H9 (cell line): ENCODE data around the gene KIAA0753. TPM values are rescaled to one million over a fixed set of nuclear protein-coding genes. Genes with fewer than 3 reads are reported as not detected.

Source experiments
- DNase-seq: peaks from one replicate; pipeline ENCODE4 v3.0.0-alpha.2; 2017
- H2AFZ ChIP-seq: one replicate; pipeline ENCODE4 v1.6.1; 2013; ENCODE audit warnings: mild to moderate bottlenecking, low read length, control low read depth, moderate library complexity
- H2AK5ac ChIP-seq: 2 replicates; pipeline ENCODE4 v1.6.1; 2013; ENCODE audit warnings: low read length, control low read depth, mixed read lengths; ENCODE audit not compliant: insufficient read length
- H2BK120ac ChIP-seq: one replicate; pipeline ENCODE4 v1.6.1; 2013; ENCODE audit warnings: low read depth, mild to moderate bottlenecking, low read length, control low read depth, inconsistent platforms; ENCODE audit not compliant: poor library complexity, severe bottlenecking
- H2BK12ac ChIP-seq: 2 replicates; pipeline ENCODE4 v1.6.1; 2013; ENCODE audit warnings: low read length, control low read depth, mixed read lengths, low read depth; ENCODE audit not compliant: insufficient read length
- H2BK15ac ChIP-seq: 2 replicates; pipeline ENCODE4 v1.6.1; 2013; ENCODE audit warnings: low read depth, low read length, control low read depth
- H2BK20ac ChIP-seq: one replicate; pipeline ENCODE4 v1.6.1; 2013; ENCODE audit warnings: low read depth, mild to moderate bottlenecking, low read length, control low read depth, inconsistent platforms; ENCODE audit not compliant: poor library complexity, severe bottlenecking
- H2BK5ac ChIP-seq: 2 replicates; pipeline ENCODE4 v1.6.1; 2013; ENCODE audit warnings: low read length, control low read depth, mixed read lengths; ENCODE audit not compliant: insufficient read length
- H3K14ac ChIP-seq: 2 replicates; pipeline ENCODE4 v1.6.1; 2013; ENCODE audit warnings: low read length, control low read depth; ENCODE audit not compliant: insufficient read depth
- H3K18ac ChIP-seq: 2 replicates; pipeline ENCODE4 v1.6.1; 2013; ENCODE audit warnings: low read depth, mild to moderate bottlenecking, mixed read lengths, low read length, control low read depth; ENCODE audit not compliant: insufficient read length
- H3K23ac ChIP-seq: 2 replicates; pipeline ENCODE4 v1.6.1; 2013; ENCODE audit warnings: low read length, control low read depth, mixed read lengths, low read depth; ENCODE audit not compliant: insufficient read length
- H3K23me2 ChIP-seq: 2 replicates; pipeline ENCODE4 v1.6.1; 2013; ENCODE audit warnings: low read depth, mild to moderate bottlenecking, mixed read lengths, low read length, control low read depth; ENCODE audit not compliant: insufficient read length, poor library complexity, severe bottlenecking
- H3K27ac ChIP-seq: 2 replicates; pipeline ENCODE4 v1.5.1; 2013; ENCODE audit warnings: low read length, control low read depth, mixed read lengths, low read depth; ENCODE audit not compliant: insufficient read length
- H3K27me3 ChIP-seq: 2 replicates; pipeline ENCODE4 v1.6.1; 2013; ENCODE audit warnings: low read length, control low read depth, inconsistent platforms; ENCODE audit not compliant: insufficient read depth
- H3K4ac ChIP-seq: 2 replicates; pipeline ENCODE4 v1.6.1; 2013; ENCODE audit warnings: low read depth, mild to moderate bottlenecking, control low read depth, inconsistent platforms, low read length, moderate library complexity
- H3K4me1 ChIP-seq: 2 replicates; pipeline ENCODE4 v1.6.1; 2013; ENCODE audit warnings: low read length, control low read depth, inconsistent platforms; ENCODE audit not compliant: insufficient read depth
- H3K4me2 ChIP-seq: 2 replicates; pipeline ENCODE4 v1.6.1; 2013; ENCODE audit warnings: low read length, control low read depth, mixed read lengths; ENCODE audit not compliant: insufficient read length, insufficient read depth
- H3K56ac ChIP-seq: 2 replicates; pipeline ENCODE4 v1.6.1; 2013; ENCODE audit warnings: low read depth, mild to moderate bottlenecking, mixed read lengths, low read length, control low read depth; ENCODE audit not compliant: insufficient read length
- H3K79me1 ChIP-seq: 2 replicates; pipeline ENCODE4 v1.6.1; 2013; ENCODE audit warnings: low read depth, mild to moderate bottlenecking, moderate library complexity, low read length, control low read depth, inconsistent platforms; ENCODE audit not compliant: insufficient read depth, poor library complexity, severe bottlenecking
- H3K79me2 ChIP-seq: 2 replicates; pipeline ENCODE4 v1.6.1; 2013; ENCODE audit warnings: low read length, control low read depth, inconsistent platforms; ENCODE audit not compliant: insufficient read depth
- H3K9ac ChIP-seq: 2 replicates; pipeline ENCODE4 v1.6.1; 2013; ENCODE audit warnings: low read length, control low read depth, mixed read lengths; ENCODE audit not compliant: insufficient read length; ENCODE audit errors: extremely low read depth
- H3K9me3 ChIP-seq: one replicate; pipeline ENCODE4 v1.6.1; 2013; ENCODE audit warnings: low read depth, low read length, inconsistent platforms; ENCODE audit not compliant: control insufficient read depth
- H3T11ph ChIP-seq: one replicate; pipeline ENCODE4 v1.6.1; 2013; ENCODE audit warnings: mild to moderate bottlenecking, low read length, control low read depth, inconsistent platforms
- H4K20me1 ChIP-seq: one replicate; pipeline ENCODE4 v1.6.1; 2013; ENCODE audit not compliant: control insufficient read depth, insufficient read length, insufficient read depth
- H4K5ac ChIP-seq: 2 replicates; pipeline ENCODE4 v1.6.1; 2013; ENCODE audit warnings: low read depth, mild to moderate bottlenecking, mixed read lengths, low read length, control low read depth; ENCODE audit not compliant: insufficient read length
- H4K8ac ChIP-seq: replicated peaks from 2 replicates; pipeline ENCODE4 v1.6.1; 2013; ENCODE audit warnings: low read length, control low read depth, mixed read lengths, low read depth; ENCODE audit not compliant: insufficient read length
- H4K91ac ChIP-seq: 2 replicates; pipeline ENCODE4 v1.6.1; 2013; ENCODE audit warnings: low read depth, mild to moderate bottlenecking, moderate library complexity, mixed read lengths, low read length, control low read depth; ENCODE audit not compliant: insufficient read length
- H3K27ac Mint-ChIP-seq, 3 experiments: 2 replicates in 2 of 3; 3 replicates in 1 of 3; pipeline ENCODE4 v1.8.0; 2020 to 2021; ENCODE audit warnings: mixed read lengths in 3 of 3, mild to moderate bottlenecking in 1 of 3, moderate library complexity in 1 of 3
- H3K27me3 Mint-ChIP-seq: 2 replicates; pipeline ENCODE4 v1.8.0; 2021; ENCODE audit warnings: low read depth, mild to moderate bottlenecking, moderate library complexity, mixed read lengths
- H3K36me3 Mint-ChIP-seq, 3 experiments: 2 replicates in 2 of 3; 3 replicates in 1 of 3; pipeline ENCODE4 v1.8.0; 2020 to 2021; ENCODE audit warnings: low read depth in 3 of 3, mixed read lengths in 3 of 3; ENCODE audit not compliant: insufficient read depth in 1 of 3
- H3K4me1 Mint-ChIP-seq, 2 experiments: 2 replicates each; pipeline ENCODE4 v1.8.0; 2020; ENCODE audit warnings: mixed read lengths in 2 of 2
- H3K4me3 Mint-ChIP-seq, 2 experiments: 2 replicates in 1 of 2; 3 replicates in 1 of 2; pipeline ENCODE4 v1.8.0; 2020 to 2021; ENCODE audit warnings: mild to moderate bottlenecking in 2 of 2, mixed read lengths in 2 of 2, moderate library complexity in 1 of 2
- H3K9me3 Mint-ChIP-seq, 2 experiments: 2 replicates in 1 of 2; 3 replicates in 1 of 2; pipeline ENCODE4 v1.8.0; 2020; ENCODE audit warnings: mild to moderate bottlenecking in 2 of 2, mixed read lengths in 2 of 2, moderate library complexity in 1 of 2
- CTCF ChIP-seq: fragments of 200-600 bp; sonication (generic); conservative IDR thresholded peaks from 3 replicates; pipeline ENCODE4 v1.8.0; 2021; ENCODE audit warnings: antibody characterized with exemption, mild to moderate bottlenecking
- WGBS: extraction: QIAGEN DNeasy Blood & Tissue Kit; methylation state at CpG from one replicate; pipeline ENCODE4 v1.1.7; 2013; ENCODE audit warnings: missing lambda C conversion rate, low lambda C conversion rate, mixed read lengths; ENCODE audit not compliant: insufficient read length; ENCODE audit errors: extremely low coverage; 5-methylcytosine and 5-hydroxymethylcytosine counted together
- total RNA-seq: library from RNA; stranded (reverse); gene quantifications from 2 replicates; pipeline ENCODE4 v1.2.1, GENCODE V29; 2021

KIAA0753 gene
- total RNA-seq, 1 experiment from 2014 or later, result 37.2 TPM

GRCh38 chr17:6642592-6642991, 2.1 kb upstream of the KIAA0753 start:
- no peaks in the 10 kb centered on the region for H3K4me1 ChIP-seq
- Mint-ChIP-seq H3K9me3 (no peaks in the 10 kb centered on the region), H3K27me3 (no peaks in the 10 kb centered on the region; the same call in 1 of the 2 replicates), H3K4me3 (peak overlapping the region; percentile 60 to 94; a peak in 3 of 5 replicates), H3K36me3 (peaks cover 3 to 40% (median 33%) of the 10 kb centered on the region in 3 experiments; a peak in 6 of 7 replicates), H3K27ac (no peak overlapping the region), H3K4me1 (peaks cover 15 to 16% of the 10 kb centered on the region in 2 experiments)
- no peak overlapping the region for H2BK5ac ChIP-seq
- H3K4ac ChIP-seq, result no peak overlapping the region
- H3K27ac ChIP-seq, result no peak overlapping the region
- no peak overlapping the region for H4K5ac ChIP-seq
- no peak overlapping the region for H2BK20ac ChIP-seq
- H3K4me2 ChIP-seq, result no peak overlapping the region
- H3T11ph ChIP-seq, result no peak overlapping the region
- DNase-seq, result no peak
- H2AK5ac ChIP-seq, result no peak overlapping the region
- H4K8ac ChIP-seq, result no peak overlapping the region
- H2AFZ ChIP-seq, result no peak overlapping the region
- H3K9me3 ChIP-seq, result no peaks in the 10 kb centered on the region
- H3K14ac ChIP-seq, result no peak overlapping the region
- no peak for TF ChIP-seq CTCF
- H3K9ac ChIP-seq, result no peak overlapping the region
- H3K23me2 ChIP-seq, result peaks cover 18% of the 10 kb centered on the region
- no peak overlapping the region for H3K56ac ChIP-seq
- no peak overlapping the region for H2BK12ac ChIP-seq
- H3K27me3 ChIP-seq, result no peaks in the 10 kb centered on the region
- H4K20me1 ChIP-seq, result no peaks in the 10 kb centered on the region
- H3K23ac ChIP-seq, result no peak overlapping the region
- peaks cover 2% of the 10 kb centered on the region; the same call in 1 of the 2 replicates for H3K79me2 ChIP-seq
- no CpG with 5 or more reads among the region's 2 CpGs for WGBS
- peaks cover 3% of the 10 kb centered on the region for H3K79me1 ChIP-seq
- H3K18ac ChIP-seq, result no peak overlapping the region
- H2BK120ac ChIP-seq, result no peak overlapping the region
- H4K91ac ChIP-seq, result no peak overlapping the region
- no peak overlapping the region for H2BK15ac ChIP-seq
